H1 (cell line): Measurements from ENCODE around the gene PLD3. TPM values are rescaled to one million over a fixed set of nuclear protein-coding genes. Genes with fewer than 3 reads are reported as not detected.

ENCODE experiments used
- ASH2L ChIP-seq: fragments of 200-600, 300-600 bp; sonication (generic); IDR thresholded peaks from one replicate; pipeline ENCODE4 v1.7.1; 2017; ENCODE audit warnings: low read length
- CTCF ChIP-seq, 3 experiments: IDR thresholded peaks; 1 replicate in 2 of 3; 2 replicates in 1 of 3; pipeline versions ENCODE4 v1.5.1 to v1.6.1; 2011; ENCODE audit warnings: low read length in 3 of 3, mild to moderate bottlenecking in 3 of 3, inconsistent platforms in 2 of 3, low read depth in 1 of 3, moderate library complexity in 1 of 3; ENCODE audit not compliant: insufficient read depth in 1 of 3; ENCODE audit errors: control extremely low read depth in 1 of 3
- EGR1 ChIP-seq: IDR thresholded peaks from 2 replicates; pipeline ENCODE4 v1.6.1; 2011; ENCODE audit warnings: low read depth, low read length, borderline replicate concordance
- NANOG ChIP-seq: IDR thresholded peaks from 2 replicates; pipeline ENCODE4 v1.6.1; 2011; ENCODE audit warnings: low read length, low read depth, mild to moderate bottlenecking, inconsistent platforms; ENCODE audit not compliant: insufficient read depth, poor library complexity, severe bottlenecking
- POLR2AphosphoS5 ChIP-seq: IDR thresholded peaks from 2 replicates; pipeline ENCODE4 v1.6.1; 2011; ENCODE audit warnings: low read depth, low read length
- SP1 ChIP-seq: IDR thresholded peaks from 2 replicates; pipeline ENCODE4 v1.6.1; 2011; ENCODE audit warnings: low read depth, low read length
- TAF7 ChIP-seq: optimal IDR thresholded peaks from 2 replicates; pipeline ENCODE3; 2011; ENCODE audit warnings: low read depth, mild to moderate bottlenecking, inconsistent platforms, low read length, moderate library complexity, borderline replicate concordance
- polyA plus RNA-seq, 7 experiments: library from polyadenylated mRNA; depleted of rRNA in 3 of 7; stranded (reverse) in 5 of 7; unstranded in 2 of 7; fragments of >200 nt in 5 of 7; fragments of 200-250 nt in 2 of 7; gene quantifications; 1 replicate in 5 of 7; 2 replicates in 1 of 7; 4 replicates in 1 of 7; pipeline versions ENCODE4 v1.2.1 to v1.2.3, GENCODE V29; 2011 to 2013; ENCODE audit warnings: missing spikeins in 2 of 7, mixed read lengths in 2 of 7
- total RNA-seq: library from RNA; stranded (reverse); fragmentation: NEBNext Ultra II Directional; extraction: Animal tissue kit (Norgen Biotek cat#: 25700); gene quantifications from 2 replicates; pipeline ENCODE4 v1.2.1, GENCODE V29; 2021

Gene PLD3
- total and polyA plus RNA-seq, 2 of the 8 experiments (the other 6 are each of a cell fraction or from before 2014, with no cell fraction given): 180 to 543 TPM

- TF ChIP-seq CTCF (IDR thresholded peaks at IDR 0.05; ENCODE audit: control extremely low read depth in 1 of 3, insufficient read depth in 1 of 3, low read depth in 1 of 3, low read length in 3 of 3) (no peak), TAF7 (no peak), SP1 (peak; percentile 76), EGR1 (no peak), ASH2L (peak; percentile 33), POLR2AphosphoS5 (peak; percentile 69; the same call in 1 of the 2 replicates), NANOG (no peak)
These were observed 61.5 kb downstream of the PLD3 start (continued) for GRCh38 chr19:40410030-40410389.
